Adrenal gland (tissue), 12 donors: ENCODE measurements around the gene DSCAML1. TPM values are rescaled to one million over a fixed set of nuclear protein-coding genes. Genes with fewer than 3 reads are reported as not detected.

Source experiments
- DNase-seq, 7 donors: peaks; one replicate each; pipeline ENCODE4 v3.0.0-alpha.2; 2019 to 2020
- H3K27ac ChIP-seq, 5 donors: fragments of 200-600 bp; sonication (generic) in 4 of 5; 1 replicate in 3 of 5; 2 replicates in 2 of 5; pipeline versions ENCODE4 v1.5.1 to v1.8.0; 2016 to 2020; ENCODE audit warnings: mild to moderate bottlenecking in 1 of 5
- H3K27me3 ChIP-seq: fragments of 200-600 bp; 2 replicates; pipeline ENCODE4 v1.8.0; 2021
- H3K36me3 ChIP-seq, 2 donors: fragments of 200-600 bp; replicated peaks in 1 of 2; 1 replicate in 1 of 2; 2 replicates in 1 of 2; pipeline versions ENCODE4 v1.5.1 to v1.8.0; 2018 to 2022
- H3K4me1 ChIP-seq, 2 donors: fragments of 200-600 bp; replicated peaks in 1 of 2; 1 replicate in 1 of 2; 2 replicates in 1 of 2; pipeline versions ENCODE4 v1.5.1 to v1.8.0; 2018 to 2021
- H3K4me3 ChIP-seq, 4 donors: fragments of 200-600 bp; sonication (generic) in 3 of 4; one replicate each; pipeline ENCODE4 v1.5.1; 2016 to 2018
- H3K9me3 ChIP-seq, 3 donors: fragments of 200-600 bp; sonication (generic) in 1 of 3; replicated peaks in 1 of 3; 1 replicate in 2 of 3; 2 replicates in 1 of 3; pipeline versions ENCODE4 v1.5.1 to v1.8.0; 2016 to 2021
- CTCF ChIP-seq, 6 experiments: fragments of 450-650 bp in 4 of 6; fragments of 200-600 bp in 2 of 6; sonication (generic) in 1 of 6; IDR thresholded peaks; 1 replicate in 5 of 6; 2 replicates in 1 of 6; pipeline versions ENCODE4 v1.5.1 to v1.8.0; 2016 to 2021; ENCODE audit warnings: antibody characterized with exemption in 6 of 6, mild to moderate bottlenecking in 2 of 6, moderate library complexity in 1 of 6
- POLR2A ChIP-seq, 2 donors: fragments of 450-650 bp; IDR thresholded peaks; one replicate each; pipeline ENCODE4 v1.6.1; 2017; ENCODE audit warnings: antibody characterized with exemption in 2 of 2, mild to moderate bottlenecking in 2 of 2, moderate library complexity in 1 of 2
- WGBS, 4 donors: extraction: QIAGEN DNeasy Blood & Tissue Kit in 2 of 4; methylation state at CpG; one replicate each; pipeline versions ENCODE4 v1.1.5 to v1.1.7; 2013 to 2017; 5-methylcytosine and 5-hydroxymethylcytosine counted together
- intact Hi-C, 2 donors: fragments of 100-400 bp; cut with DNase I; formaldehyde crosslinking; loops; one replicate each; pipeline versions ENCODE4 v1.14.1 to v1.15.0; 2022 to 2023
- polyA plus RNA-seq, 3 donors: library from polyadenylated mRNA; stranded (reverse); fragments of 200-250 nt in 2 of 3; fragments of 350-450 nt in 1 of 3; fragmentation: Illumina TruSeq in 1 of 3; extraction: RNeasy Lipid Tissue Mini Kit (QIAGEN cat#74804) in 1 of 3; gene quantifications; one replicate each; pipeline ENCODE4 v1.2.3, GENCODE V29; 2013 to 2014
- total RNA-seq, 9 donors: library from RNA; depleted of rRNA in 4 of 9; stranded (reverse); fragments of >200 nt in 4 of 9; fragments of 120-200 nt in 1 of 9; fragmentation: NEBNext Ultra II Directional in 1 of 9; extraction: Animal tissue kit (Norgen Biotek cat#: 25700) in 1 of 9; gene quantifications; one replicate each; pipeline versions ENCODE4 v1.1.0 to v1.2.4, GENCODE V29; 2013 to 2023
- donor health status: healthy with polysubstance abuse.
- donor health status: Bipolar disorder and iron deficiency.
- donor health status: DM: yes; HTN: yes; CAD: no.
- donor health status: DM: no; HTN: no; CAD: no.
- donor health status: DM: no; HTN: no; CAD: no.
- donor health status: DM: yes; HTN: yes; CAD: no.

DSCAML1 gene
- total and polyA plus RNA-seq, 12 donors: 0.09 to 1.9 (median 0.55) TPM; not detected in 1

- intact Hi-C loops: no loop called here
- no peaks in the 10 kb centered on the region for H3K9me3 ChIP-seq
- no peaks in the 10 kb centered on the region for H3K36me3 ChIP-seq
- H3K27me3 ChIP-seq: no peaks in the 10 kb centered on the region
- WGBS, 4 donors: 67 to 87% (median 75%) methylated on average over 5 to 11 of the region's 11 CpGs
- H3K4me3 ChIP-seq: no peak overlapping the region
- H3K27ac ChIP-seq: no peak overlapping the region
- no peak for DNase-seq
- TF ChIP-seq POLR2A (IDR thresholded peaks at IDR 0.05) (no peak), CTCF (IDR thresholded peaks at IDR 0.05) (no peak)
- H3K4me1 ChIP-seq: no peaks in the 10 kb centered on the region
Measured at GRCh38 chr11:117744471-117745150, 52.4 kb downstream of the DSCAML1 start.

GRCh38 chr11:117743121-117743815 is 53.7 kb downstream of the DSCAML1 start:
- Histone ChIP-seq H3K27ac (no peak overlapping the region), H3K27me3 (no peaks in the 10 kb centered on the region), H3K9me3 (no peaks in the 10 kb centered on the region), H3K4me1 (no peaks in the 10 kb centered on the region), H3K36me3 (no peaks in the 10 kb centered on the region), H3K4me3 (no peak overlapping the region)
- intact Hi-C loops: no loop called here
- TF ChIP-seq CTCF (IDR thresholded peaks at IDR 0.05): no peak
- 62 to 75% (median 66%) methylated on average over 8 to 9 of the region's 9 CpGs for WGBS, 4 donors
- DNase-seq: no peak

GRCh38 chr11:117738246-117738957 is 58.6 kb downstream of the DSCAML1 start:
- TF ChIP-seq POLR2A (IDR thresholded peaks at IDR 0.05) (no peak), CTCF (IDR thresholded peaks at IDR 0.05) (no peak)
- no peaks in the 10 kb centered on the region for H3K9me3 ChIP-seq
- no peak overlapping the region for H3K4me3 ChIP-seq
- WGBS, 4 donors: 65 to 72% (median 67%) methylated on average over 8 of the region's 8 CpGs
- no peaks in the 10 kb centered on the region for H3K36me3 ChIP-seq
- no peaks in the 10 kb centered on the region for H3K4me1 ChIP-seq
- no peak for DNase-seq
- H3K27ac ChIP-seq: no peak overlapping the region
- H3K27me3 ChIP-seq: no peaks in the 10 kb centered on the region
- intact Hi-C loops: no loop called here

- Histone ChIP-seq H3K27me3 (no peaks in the 10 kb centered on the region), H3K27ac (no peak overlapping the region), H3K4me1 (no peaks in the 10 kb centered on the region), H3K36me3 (no peaks in the 10 kb centered on the region), H3K4me3 (no peak overlapping the region), H3K9me3 (no peaks in the 10 kb centered on the region)
- WGBS, 4 donors: 84 to 89% (median 87%) methylated on average over 8 to 9 of the region's 9 CpGs
- TF ChIP-seq CTCF (IDR thresholded peaks at IDR 0.05) (no peak), POLR2A (IDR thresholded peaks at IDR 0.05) (no peak)
- no peak for DNase-seq
- intact Hi-C loops: no loop called here
Measured at GRCh38 chr11:117735350-117735977, 61.6 kb downstream of the DSCAML1 start.
